Measurements from ENCODE around the gene USP16.

USP16 gene

GRCh38 chr21:29091033-29091432, 66.6 kb downstream of the USP16 start:
- Histone ChIP-seq H3K36me3 (ENCODE audit: control insufficient read depth, low read depth, low read length) (no peaks in the 10 kb centered on the region), H3K4me3 (ENCODE audit: low read length) (no peak overlapping the region), H3K27me3 (ENCODE audit: control insufficient read depth, insufficient read depth, low read length) (no peaks in the 10 kb centered on the region), H3K27ac (ENCODE audit: low read length) (no peak overlapping the region), H3K9me3 (ENCODE audit: control insufficient read depth, low read depth, low read length) (no peaks in the 10 kb centered on the region), H3K9ac (ENCODE audit: low read length) (no peak overlapping the region), H3K4me1 (ENCODE audit: control insufficient read depth, low read depth, low read length) (peaks cover 5% of the 10 kb centered on the region)

- H3K9ac ChIP-seq (ENCODE audit: low read length) = no peak overlapping the region
- no peaks in the 10 kb centered on the region for H3K27me3 ChIP-seq (ENCODE audit: control insufficient read depth, insufficient read depth, low read length)
- H3K9me3 ChIP-seq (ENCODE audit: control insufficient read depth, low read depth, low read length) = no peaks in the 10 kb centered on the region
- H3K4me3 ChIP-seq (ENCODE audit: low read length) = no peak overlapping the region
- H3K27ac ChIP-seq (ENCODE audit: low read length) = no peak overlapping the region
- H3K4me1 ChIP-seq (ENCODE audit: control insufficient read depth, low read depth, low read length) = peaks cover 5% of the 10 kb centered on the region
- H3K36me3 ChIP-seq (ENCODE audit: control insufficient read depth, low read depth, low read length) = no peaks in the 10 kb centered on the region
These were observed 67.9 kb downstream of the USP16 start for GRCh38 chr21:29092102-29092959.

GRCh38 chr21:29096218-29097015, 71.9 kb downstream of the USP16 start:
- Histone ChIP-seq H3K27me3 (ENCODE audit: control insufficient read depth, insufficient read depth, low read length) (no peaks in the 10 kb centered on the region), H3K36me3 (ENCODE audit: control insufficient read depth, low read depth, low read length) (no peaks in the 10 kb centered on the region), H3K27ac (ENCODE audit: low read length) (no peak overlapping the region), H3K4me1 (ENCODE audit: control insufficient read depth, low read depth, low read length) (peaks cover 5% of the 10 kb centered on the region), H3K9me3 (ENCODE audit: control insufficient read depth, low read depth, low read length) (no peaks in the 10 kb centered on the region), H3K4me3 (ENCODE audit: low read length) (no peak overlapping the region), H3K9ac (ENCODE audit: low read length) (no peak overlapping the region)

GRCh38 chr21:29098156-29098555, 73.7 kb downstream of the USP16 start:
- Histone ChIP-seq H3K4me3 (ENCODE audit: low read length) (no peak overlapping the region), H3K36me3 (ENCODE audit: control insufficient read depth, low read depth, low read length) (no peaks in the 10 kb centered on the region), H3K27me3 (ENCODE audit: control insufficient read depth, insufficient read depth, low read length) (no peaks in the 10 kb centered on the region), H3K9me3 (ENCODE audit: control insufficient read depth, low read depth, low read length) (no peaks in the 10 kb centered on the region), H3K27ac (ENCODE audit: low read length) (no peak overlapping the region), H3K4me1 (ENCODE audit: control insufficient read depth, low read depth, low read length) (peaks cover 5% of the 10 kb centered on the region), H3K9ac (ENCODE audit: low read length) (no peak overlapping the region)

- no peak overlapping the region for H3K27ac ChIP-seq (ENCODE audit: low read length)
These were observed 78.4 kb downstream of the USP16 start for GRCh38 chr21:29102791-29103257.

More at GRCh38 chr21:29102791-29103257, 78.4 kb downstream of the USP16 start:
- Histone ChIP-seq H3K9ac (ENCODE audit: low read length) (no peak overlapping the region), H3K4me3 (ENCODE audit: low read length) (no peak overlapping the region), H3K27me3 (ENCODE audit: control insufficient read depth, insufficient read depth, low read length) (no peaks in the 10 kb centered on the region), H3K36me3 (ENCODE audit: control insufficient read depth, low read depth, low read length) (no peaks in the 10 kb centered on the region), H3K4me1 (ENCODE audit: control insufficient read depth, low read depth, low read length) (no peaks in the 10 kb centered on the region), H3K9me3 (ENCODE audit: control insufficient read depth, low read depth, low read length) (no peaks in the 10 kb centered on the region)

Measured in iPS-18a (cell line).